ENCODE measurements around the gene MTHFD2.
A peak's percentile ranks its signal among the peaks of the same experiment; 100 is the strongest.
"Not testable (repeated sequence)": the region's sequence is repeated elsewhere in the genome, so short reads cannot be mapped to it uniquely, and the experiment has no call there.

The MTHFD2 gene

DNA sequence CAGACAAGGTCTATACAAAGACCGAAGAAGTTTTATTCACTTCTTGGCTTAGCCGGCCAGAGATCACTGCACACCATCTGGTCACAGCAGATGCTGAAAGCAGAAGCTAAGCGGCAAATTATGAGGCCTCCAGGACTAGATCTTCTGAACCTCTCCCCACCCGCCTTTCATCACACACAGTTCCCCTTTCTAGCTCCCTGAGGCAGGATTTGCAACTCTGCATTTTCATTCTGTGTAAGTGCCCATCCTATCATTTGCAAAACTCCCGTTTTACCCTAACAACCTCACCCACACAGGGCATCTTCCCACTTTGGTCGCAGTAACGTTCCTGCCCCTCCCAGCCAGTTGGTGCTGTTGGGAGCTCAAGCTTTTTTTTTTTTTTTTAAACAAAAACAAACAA is 16.7 kb upstream of the MTHFD2 start:
- no peak overlapping the region for H3K4ac ChIP-seq (ENCODE audit: low read depth in 1 of 2, low read length in 2 of 2)
- H3K4me2 ChIP-seq (ENCODE audit: low read length, poor library complexity, severe bottlenecking) = no peak overlapping the region
- no peak overlapping the region for H4K8ac ChIP-seq (ENCODE audit: low read length)
- no peak overlapping the region for H3K4me3 ChIP-seq (ENCODE audit: insufficient read depth in 1 of 2, low read depth in 1 of 2, low read length in 2 of 2)
- peaks cover 5% of the 10 kb centered on the region for H3K4me1 ChIP-seq (ENCODE audit: control insufficient read depth, insufficient read depth, low read depth, low read length)
- H3K9ac ChIP-seq (ENCODE audit: low read length) = peak overlapping the region; percentile 9
- peaks cover 0 to 2% of the 10 kb centered on the region in 2 experiments for H3K36me3 ChIP-seq (ENCODE audit: control insufficient read depth in 1 of 2, insufficient read depth in 2 of 2, low read depth in 1 of 2, low read length in 2 of 2)
- H3K18ac ChIP-seq (ENCODE audit: low read depth in 1 of 2, low read length in 2 of 2) = no peak overlapping the region
- H2BK15ac ChIP-seq (ENCODE audit: low read depth, poor library complexity, severe bottlenecking) = no peak overlapping the region
- H3K14ac ChIP-seq (ENCODE audit: low read length in 2 of 2) = no peak overlapping the region
- no peak overlapping the region for H2AFZ ChIP-seq (ENCODE audit: low read depth, low read length)
- H3K79me1 ChIP-seq (replicated peaks; ENCODE audit: low read length, poor library complexity, severe bottlenecking) = no peaks in the 10 kb centered on the region
- no peaks in the 10 kb centered on the region for H3K27me3 ChIP-seq (ENCODE audit: control insufficient read depth in 1 of 2, insufficient read depth in 1 of 2, low read length in 2 of 2)
- H3K23ac ChIP-seq (ENCODE audit: low read length in 2 of 2) = no peak overlapping the region
- no peak for DNase-seq
- no peak overlapping the region for H4K91ac ChIP-seq (ENCODE audit: low read length)
- no peak overlapping the region for H3K27ac ChIP-seq (ENCODE audit: low read length, poor library complexity, severe bottlenecking)
- H2BK5ac ChIP-seq (ENCODE audit: low read depth, low read length, poor library complexity, severe bottlenecking) = no peak overlapping the region
- no peak overlapping the region for H2BK12ac ChIP-seq (ENCODE audit: low read length in 2 of 2)
- 57% methylated on average over 6 of the region's 7 CpGs for WGBS
- no peaks in the 10 kb centered on the region for H3K9me3 ChIP-seq (ENCODE audit: control insufficient read depth, low read length)
- H2AK5ac ChIP-seq (ENCODE audit: low read length, severe bottlenecking) = no peak overlapping the region
- no peak overlapping the region for H2BK120ac ChIP-seq (ENCODE audit: low read depth, low read length)

- Histone ChIP-seq H4K8ac (ENCODE audit: low read length) (no peak overlapping the region), H4K91ac (ENCODE audit: low read length) (no peak overlapping the region), H3K9ac (ENCODE audit: low read length) (no peak overlapping the region), H3K4me2 (ENCODE audit: low read length, poor library complexity, severe bottlenecking) (no peak overlapping the region), H3K4me3 (ENCODE audit: insufficient read depth in 1 of 2, low read depth in 1 of 2, low read length in 2 of 2) (no peak overlapping the region), H3K79me1 (replicated peaks; ENCODE audit: low read length, poor library complexity, severe bottlenecking) (no peaks in the 10 kb centered on the region), H3K23ac (ENCODE audit: low read length in 2 of 2) (no peak overlapping the region), H2AFZ (ENCODE audit: low read depth, low read length) (no peak overlapping the region), H3K9me3 (ENCODE audit: control insufficient read depth, low read length) (no peaks in the 10 kb centered on the region), H2BK120ac (ENCODE audit: low read depth, low read length) (no peak overlapping the region), H3K4me1 (ENCODE audit: control insufficient read depth, insufficient read depth, low read depth, low read length) (peaks cover 8% of the 10 kb centered on the region), H3K36me3 (ENCODE audit: control insufficient read depth in 1 of 2, insufficient read depth in 2 of 2, low read depth in 1 of 2, low read length in 2 of 2) (no peaks in the 10 kb centered on the region), H3K4ac (ENCODE audit: low read depth in 1 of 2, low read length in 2 of 2) (no peak overlapping the region), H2BK12ac (ENCODE audit: low read length in 2 of 2) (no peak overlapping the region), H3K27ac (ENCODE audit: low read length, poor library complexity, severe bottlenecking) (no peak overlapping the region), H2BK5ac (ENCODE audit: low read depth, low read length, poor library complexity, severe bottlenecking) (no peak overlapping the region), H2BK15ac (ENCODE audit: low read depth, poor library complexity, severe bottlenecking) (no peak overlapping the region), H3K18ac (ENCODE audit: low read depth in 1 of 2, low read length in 2 of 2) (no peak overlapping the region), H3K14ac (ENCODE audit: low read length in 2 of 2) (no peak overlapping the region), H2AK5ac (ENCODE audit: low read length, severe bottlenecking) (no peak overlapping the region), H3K27me3 (ENCODE audit: control insufficient read depth in 1 of 2, insufficient read depth in 1 of 2, low read length in 2 of 2) (no peaks in the 10 kb centered on the region)
- no peak for DNase-seq
- 91% methylated on average over 2 of the region's 2 CpGs for WGBS
Observed at GRCh38 chr2:74183878-74184277, 14.5 kb upstream of the MTHFD2 start.

DNA sequence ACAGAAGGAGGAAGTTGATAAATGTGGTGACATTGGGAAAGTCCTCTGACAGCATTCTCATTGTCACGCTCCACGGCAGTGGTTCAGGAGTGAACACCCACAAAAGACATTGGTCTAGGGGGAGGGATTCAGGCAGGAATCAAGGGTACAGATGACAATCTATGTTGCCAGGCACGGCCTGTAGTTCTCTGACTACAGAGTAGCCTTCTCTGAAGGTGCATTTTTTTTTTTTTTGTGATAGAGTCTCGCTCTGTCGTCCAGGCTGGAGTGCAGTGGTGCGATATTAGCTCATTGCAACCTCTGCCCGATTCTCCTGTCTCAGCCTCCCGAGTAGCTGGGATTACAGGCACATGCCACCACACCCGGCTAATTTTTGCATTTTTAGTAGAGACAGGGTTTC is 12.4 kb upstream of the MTHFD2 start:
- no peak overlapping the region for H4K8ac ChIP-seq (ENCODE audit: low read length)
- H2BK15ac ChIP-seq (ENCODE audit: low read depth, poor library complexity, severe bottlenecking) = no peak overlapping the region
- no peak overlapping the region for H4K91ac ChIP-seq (ENCODE audit: low read length)
- no peak overlapping the region for H2BK12ac ChIP-seq (ENCODE audit: low read length in 2 of 2)
- no peak overlapping the region for H3K4me3 ChIP-seq (ENCODE audit: insufficient read depth in 1 of 2, low read depth in 1 of 2, low read length in 2 of 2)
- H3K27me3 ChIP-seq (ENCODE audit: control insufficient read depth in 1 of 2, insufficient read depth in 1 of 2, low read length in 2 of 2) = peaks cover 0 to 1% of the 10 kb centered on the region in 2 experiments
- peaks cover 6% of the 10 kb centered on the region for H3K4me1 ChIP-seq (ENCODE audit: control insufficient read depth, insufficient read depth, low read depth, low read length)
- no peaks in the 10 kb centered on the region for H3K79me1 ChIP-seq (replicated peaks; ENCODE audit: low read length, poor library complexity, severe bottlenecking)
- no peak overlapping the region for H2AK5ac ChIP-seq (ENCODE audit: low read length, severe bottlenecking)
- 94% methylated on average over 9 of the region's 9 CpGs for WGBS
- no peak overlapping the region for H2BK120ac ChIP-seq (ENCODE audit: low read depth, low read length)
- no peak overlapping the region for H3K4me2 ChIP-seq (ENCODE audit: low read length, poor library complexity, severe bottlenecking)
- no peak overlapping the region for H3K9ac ChIP-seq (ENCODE audit: low read length)
- no peak for DNase-seq
- H3K18ac ChIP-seq (ENCODE audit: low read depth in 1 of 2, low read length in 2 of 2) = no peak overlapping the region
- H2AFZ ChIP-seq (ENCODE audit: low read depth, low read length) = no peak overlapping the region
- H3K14ac ChIP-seq (ENCODE audit: low read length in 2 of 2) = no peak overlapping the region
- no peak overlapping the region for H3K23ac ChIP-seq (ENCODE audit: low read length in 2 of 2)
- no peak overlapping the region for H3K27ac ChIP-seq (ENCODE audit: low read length, poor library complexity, severe bottlenecking)
- H3K36me3 ChIP-seq (ENCODE audit: control insufficient read depth in 1 of 2, insufficient read depth in 2 of 2, low read depth in 1 of 2, low read length in 2 of 2) = no peaks in the 10 kb centered on the region
- no peaks in the 10 kb centered on the region for H3K9me3 ChIP-seq (ENCODE audit: control insufficient read depth, low read length)
- no peak overlapping the region for H3K4ac ChIP-seq (ENCODE audit: low read depth in 1 of 2, low read length in 2 of 2)
- no peak overlapping the region for H2BK5ac ChIP-seq (ENCODE audit: low read depth, low read length, poor library complexity, severe bottlenecking)

GRCh38 chr2:74186706-74187105 is 11.7 kb upstream of the MTHFD2 start:
- not testable (repeated sequence) for H2BK12ac ChIP-seq (ENCODE audit: low read length in 2 of 2); H2AFZ ChIP-seq (ENCODE audit: low read depth, low read length); H3K23ac ChIP-seq (ENCODE audit: low read length in 2 of 2); H3K79me1 ChIP-seq (replicated peaks; ENCODE audit: low read length, poor library complexity, severe bottlenecking); H3K4me2 ChIP-seq (ENCODE audit: low read length, poor library complexity, severe bottlenecking); H3K4me3 ChIP-seq (ENCODE audit: insufficient read depth in 1 of 2, low read depth in 1 of 2, low read length in 2 of 2); H3K4me1 ChIP-seq (ENCODE audit: control insufficient read depth, insufficient read depth, low read depth, low read length); DNase-seq; H2BK5ac ChIP-seq (ENCODE audit: low read depth, low read length, poor library complexity, severe bottlenecking); H3K9ac ChIP-seq (ENCODE audit: low read length); H3K27ac ChIP-seq (ENCODE audit: low read length, poor library complexity, severe bottlenecking); H3K14ac ChIP-seq (ENCODE audit: low read length in 2 of 2); H4K91ac ChIP-seq (ENCODE audit: low read length); H2BK15ac ChIP-seq (ENCODE audit: low read depth, poor library complexity, severe bottlenecking); H4K8ac ChIP-seq (ENCODE audit: low read length); H3K18ac ChIP-seq (ENCODE audit: low read depth in 1 of 2, low read length in 2 of 2); H2AK5ac ChIP-seq (ENCODE audit: low read length, severe bottlenecking); H3K36me3 ChIP-seq (ENCODE audit: control insufficient read depth in 1 of 2, insufficient read depth in 2 of 2, low read depth in 1 of 2, low read length in 2 of 2); H3K4ac ChIP-seq (ENCODE audit: low read depth in 1 of 2, low read length in 2 of 2); H3K27me3 ChIP-seq (ENCODE audit: control insufficient read depth in 1 of 2, insufficient read depth in 1 of 2, low read length in 2 of 2); H2BK120ac ChIP-seq (ENCODE audit: low read depth, low read length); H3K9me3 ChIP-seq (ENCODE audit: control insufficient read depth, low read length)
- 97% methylated on average over 15 of the region's 15 CpGs for WGBS

Measured in mesenchymal stem cell (in vitro differentiated cells and primary cell).